ENCODE measurements around the gene FKBP14. TPM values are rescaled to one million over a fixed set of nuclear protein-coding genes. Genes with fewer than 3 reads are reported as not detected.
A peak's percentile ranks its signal among the peaks of the same experiment; 100 is the strongest.

FKBP14 gene
- total and polyA plus RNA-seq, 12 donors: 2.0 to 35.0 (median 12.7) TPM

DNA sequence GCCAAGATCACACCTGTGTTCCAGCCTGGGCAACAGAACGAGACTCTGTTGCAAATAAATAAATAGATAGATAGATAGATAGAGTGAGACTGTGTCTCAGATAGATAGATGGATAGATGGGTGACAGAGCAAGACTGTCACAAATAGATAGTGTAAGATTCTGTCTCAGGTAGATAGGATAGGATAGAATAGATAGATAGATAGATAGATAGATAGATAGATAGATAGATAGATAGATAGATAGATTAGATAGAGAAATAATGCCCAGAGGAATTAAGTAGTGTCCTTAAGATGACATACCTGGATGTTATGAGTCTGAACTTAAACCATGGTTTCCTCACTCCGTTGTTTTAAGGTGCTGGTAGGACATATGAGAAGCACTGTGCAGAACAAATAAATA lies 9.7 kb upstream of the FKBP14 start:
- TF ChIP-seq POLR2A (IDR thresholded peaks at IDR 0.05): no peak
- TF ChIP-seq, protein P1, sequence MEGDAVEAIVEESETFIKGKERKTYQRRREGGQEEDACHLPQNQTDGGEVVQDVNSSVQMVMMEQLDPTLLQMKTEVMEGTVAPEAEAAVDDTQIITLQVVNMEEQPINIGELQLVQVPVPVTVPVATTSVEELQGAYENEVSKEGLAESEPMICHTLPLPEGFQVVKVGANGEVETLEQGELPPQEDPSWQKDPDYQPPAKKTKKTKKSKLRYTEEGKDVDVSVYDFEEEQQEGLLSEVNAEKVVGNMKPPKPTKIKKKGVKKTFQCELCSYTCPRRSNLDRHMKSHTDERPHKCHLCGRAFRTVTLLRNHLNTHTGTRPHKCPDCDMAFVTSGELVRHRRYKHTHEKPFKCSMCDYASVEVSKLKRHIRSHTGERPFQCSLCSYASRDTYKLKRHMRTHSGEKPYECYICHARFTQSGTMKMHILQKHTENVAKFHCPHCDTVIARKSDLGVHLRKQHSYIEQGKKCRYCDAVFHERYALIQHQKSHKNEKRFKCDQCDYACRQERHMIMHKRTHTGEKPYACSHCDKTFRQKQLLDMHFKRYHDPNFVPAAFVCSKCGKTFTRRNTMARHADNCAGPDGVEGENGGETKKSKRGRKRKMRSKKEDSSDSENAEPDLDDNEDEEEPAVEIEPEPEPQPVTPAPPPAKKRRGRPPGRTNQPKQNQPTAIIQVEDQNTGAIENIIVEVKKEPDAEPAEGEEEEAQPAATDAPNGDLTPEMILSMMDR (IDR thresholded peaks at IDR 0.05): no peak
- DNase-seq: no peak
- no peak overlapping the region for H3K4me3 ChIP-seq
- no peaks in the 10 kb centered on the region for H3K9me3 ChIP-seq (replicated peaks in 1 of 3)
- peaks cover 7 to 19% of the 10 kb centered on the region in 2 donors for H3K4me1 ChIP-seq (replicated peaks in 1 of 2)
- WGBS, 4 donors: 63 to 93% (median 90%) methylated on average over 2 of the region's 2 CpGs
- H3K36me3 ChIP-seq (replicated peaks in 1 of 2): no peaks in the 10 kb centered on the region
- H3K27me3 ChIP-seq: no peaks in the 10 kb centered on the region
- intact Hi-C loops (cut with DNase I): no loop called here
- H3K27ac ChIP-seq: no peak overlapping the region

DNA sequence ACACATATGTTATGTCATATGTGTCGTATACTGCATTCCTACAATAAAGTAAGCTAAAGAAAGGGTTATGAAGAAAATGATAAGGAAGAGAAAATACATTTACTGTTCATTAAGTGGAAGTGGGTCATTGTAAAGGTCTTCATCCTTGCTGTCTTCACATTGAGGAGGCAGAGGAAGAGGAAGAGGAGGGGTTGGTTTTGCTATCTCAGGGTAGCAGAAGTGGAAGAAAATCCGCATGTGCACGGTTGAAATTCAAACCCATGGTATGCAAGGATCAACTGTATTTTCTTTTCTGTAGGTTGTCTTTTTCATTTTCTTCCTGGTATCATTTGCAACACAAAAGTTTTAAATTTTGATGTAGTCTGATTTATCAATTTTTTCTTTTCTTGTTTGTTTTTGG lies 8.0 kb upstream of the FKBP14 start:
- intact Hi-C loops (cut with DNase I): no loop called here
- no peaks in the 10 kb centered on the region for H3K27me3 ChIP-seq
- H3K36me3 ChIP-seq (replicated peaks in 1 of 2): no peaks in the 10 kb centered on the region
- no peak for DNase-seq
- no peak overlapping the region for H3K4me3 ChIP-seq
- TF ChIP-seq POLR2A (IDR thresholded peaks at IDR 0.05): no peak
- no peaks in the 10 kb centered on the region for H3K9me3 ChIP-seq (replicated peaks in 1 of 3)
- H3K4me1 ChIP-seq (replicated peaks in 1 of 2): peaks cover 5 to 15% of the 10 kb centered on the region in 2 donors
- WGBS, 4 donors: 83 to 91% (median 88%) methylated on average over 3 of the region's 3 CpGs
- H3K27ac ChIP-seq: no peak overlapping the region

DNA sequence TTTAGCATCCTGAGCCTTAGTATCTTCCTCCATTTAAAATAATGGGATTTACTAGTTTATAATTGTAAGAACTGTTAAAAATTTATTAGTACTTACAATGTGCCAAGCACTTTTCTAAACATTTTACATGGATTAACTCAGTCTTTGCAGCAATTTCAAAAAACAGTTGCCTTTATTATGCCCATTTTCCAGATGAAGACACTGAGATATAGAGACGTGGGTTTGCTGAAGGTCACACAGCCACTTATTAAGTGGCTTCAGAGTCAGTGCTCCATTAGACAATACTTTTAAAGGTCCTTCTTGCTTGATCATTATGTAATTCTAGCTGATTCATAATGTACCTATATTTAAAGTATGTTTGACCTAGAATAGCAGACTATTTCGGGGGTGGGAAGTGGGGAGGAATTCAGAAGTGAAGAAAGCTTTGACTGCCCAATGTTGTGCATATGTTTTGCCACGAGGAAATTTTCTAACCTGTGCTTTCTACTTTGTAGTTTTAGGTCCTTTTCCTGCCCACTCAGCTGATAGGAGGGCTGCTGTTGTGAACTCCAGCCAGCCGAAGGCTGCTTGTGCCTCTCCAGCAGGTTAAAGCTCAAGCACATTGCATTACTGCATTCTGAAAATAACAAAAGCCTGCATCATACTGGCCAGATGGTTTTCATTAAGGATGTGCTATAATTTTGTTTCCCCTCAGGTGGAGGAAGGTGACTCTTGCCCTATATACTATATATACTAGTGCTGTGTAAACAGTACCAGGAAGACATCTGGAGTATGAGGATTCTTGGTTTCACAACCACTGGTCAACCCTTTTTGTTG lies 6.0 kb upstream of the FKBP14 start:
- H3K36me3 ChIP-seq (replicated peaks in 1 of 2): no peaks in the 10 kb centered on the region
- no peak for DNase-seq
- no peak overlapping the region for H3K27ac ChIP-seq
- H3K4me3 ChIP-seq: no peak overlapping the region
- no peaks in the 10 kb centered on the region for H3K27me3 ChIP-seq
- no peak for TF ChIP-seq POLR2A (IDR thresholded peaks at IDR 0.05)
- TF ChIP-seq, protein P1 (IDR thresholded peaks at IDR 0.05): no peak
- 42 to 54% (median 44%) methylated on average over 4 of the region's 4 CpGs for WGBS, 4 donors
- intact Hi-C loops (cut with DNase I): no loop called here
- peaks cover 8 to 22% of the 10 kb centered on the region in 2 donors for H3K4me1 ChIP-seq (replicated peaks in 1 of 2)
- H3K9me3 ChIP-seq (replicated peaks in 1 of 3): no peaks in the 10 kb centered on the region

DNA sequence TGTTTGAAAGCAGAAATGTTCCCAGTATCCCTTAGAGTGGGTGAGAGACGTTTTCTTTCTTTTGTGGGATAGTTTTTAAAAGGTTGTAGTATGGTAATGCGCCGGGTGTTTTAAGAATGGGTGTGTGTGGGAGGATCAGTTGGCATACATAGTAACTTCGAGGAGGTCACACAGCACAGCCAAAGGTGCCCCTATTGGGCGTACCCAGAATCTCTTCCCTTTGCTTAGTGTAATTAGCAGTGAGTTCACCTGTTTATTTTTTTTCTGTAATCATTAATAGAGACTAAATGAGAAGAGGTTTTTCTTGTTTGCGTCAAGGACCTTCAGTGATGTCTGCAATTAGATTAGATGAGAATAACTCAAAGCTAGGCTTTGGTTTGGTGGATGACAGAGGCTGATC lies 3.2 kb upstream of the FKBP14 start:
- Histone ChIP-seq H3K27me3 (no peaks in the 10 kb centered on the region), H3K4me3 (peak overlapping the region in 1 of 4 donors; percentile 75), H3K36me3 (replicated peaks in 1 of 2) (no peaks in the 10 kb centered on the region), H3K9me3 (replicated peaks in 1 of 3) (no peaks in the 10 kb centered on the region), H3K27ac (peak overlapping the region in 1 of 5 donors; percentile 89), H3K4me1 (replicated peaks in 1 of 2) (peaks cover 15 to 25% of the 10 kb centered on the region in 2 donors)
- WGBS, 4 donors: 30 to 35% (median 33%) methylated on average over 6 of the region's 6 CpGs
- no peak for TF ChIP-seq POLR2A (IDR thresholded peaks at IDR 0.05)
- TF ChIP-seq, protein P1 (IDR thresholded peaks at IDR 0.05): no peak
- DNase-seq: no peak
- intact Hi-C loops (cut with DNase I): no loop called here

Data from adrenal gland (tissue), 12 donors.